Measurements from ENCODE around the gene PPP2R5E.

Gene PPP2R5E

DNA sequence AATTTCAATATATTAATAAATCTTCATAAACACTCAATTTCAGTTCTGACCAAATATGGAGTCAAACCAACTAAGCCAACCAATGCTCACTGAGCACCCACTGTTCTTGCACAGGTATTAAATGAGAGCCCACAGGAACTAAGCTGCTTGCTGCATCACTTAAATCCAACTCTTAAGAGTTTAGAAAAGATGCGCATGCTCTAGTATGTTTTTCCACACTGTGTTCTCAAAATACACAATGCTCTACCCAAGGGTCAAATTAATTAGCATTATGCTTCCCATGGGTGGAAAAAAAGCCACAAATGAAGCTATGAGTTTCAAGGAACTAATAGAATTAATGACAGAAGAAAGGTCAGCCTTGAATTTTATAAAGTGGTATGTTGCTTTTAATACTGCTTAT, 220.7 kb downstream of the PPP2R5E start:
- DNase-seq (ENCODE audit: low spot score): no peak
- no peak for ATAC-seq (ENCODE audit: low read depth)

More for the DNA sequence above, 220.7 kb downstream of the PPP2R5E start:
- no peaks in the 10 kb centered on the region for H3K4me1 ChIP-seq (ENCODE audit: insufficient read depth, poor library complexity, severe bottlenecking)
- H3K9me3 ChIP-seq (ENCODE audit: severe bottlenecking): no peaks in the 10 kb centered on the region
- no peaks in the 10 kb centered on the region for H3K27me3 ChIP-seq (ENCODE audit: insufficient read depth, poor library complexity, severe bottlenecking)
- H3K4me3 ChIP-seq (ENCODE audit: severe bottlenecking): no peak overlapping the region
- no peak overlapping the region for H3K27ac ChIP-seq (ENCODE audit: poor library complexity, severe bottlenecking)
- H3K36me3 ChIP-seq (ENCODE audit: low read depth): no peaks in the 10 kb centered on the region
- TF ChIP-seq, protein P1, sequence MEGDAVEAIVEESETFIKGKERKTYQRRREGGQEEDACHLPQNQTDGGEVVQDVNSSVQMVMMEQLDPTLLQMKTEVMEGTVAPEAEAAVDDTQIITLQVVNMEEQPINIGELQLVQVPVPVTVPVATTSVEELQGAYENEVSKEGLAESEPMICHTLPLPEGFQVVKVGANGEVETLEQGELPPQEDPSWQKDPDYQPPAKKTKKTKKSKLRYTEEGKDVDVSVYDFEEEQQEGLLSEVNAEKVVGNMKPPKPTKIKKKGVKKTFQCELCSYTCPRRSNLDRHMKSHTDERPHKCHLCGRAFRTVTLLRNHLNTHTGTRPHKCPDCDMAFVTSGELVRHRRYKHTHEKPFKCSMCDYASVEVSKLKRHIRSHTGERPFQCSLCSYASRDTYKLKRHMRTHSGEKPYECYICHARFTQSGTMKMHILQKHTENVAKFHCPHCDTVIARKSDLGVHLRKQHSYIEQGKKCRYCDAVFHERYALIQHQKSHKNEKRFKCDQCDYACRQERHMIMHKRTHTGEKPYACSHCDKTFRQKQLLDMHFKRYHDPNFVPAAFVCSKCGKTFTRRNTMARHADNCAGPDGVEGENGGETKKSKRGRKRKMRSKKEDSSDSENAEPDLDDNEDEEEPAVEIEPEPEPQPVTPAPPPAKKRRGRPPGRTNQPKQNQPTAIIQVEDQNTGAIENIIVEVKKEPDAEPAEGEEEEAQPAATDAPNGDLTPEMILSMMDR (IDR thresholded peaks at IDR 0.05; ENCODE audit: poor library complexity, severe bottlenecking): no peak
